H9 (cell line): Measurements from ENCODE around the gene INTS4. TPM values are rescaled to one million over a fixed set of nuclear protein-coding genes. Genes with fewer than 3 reads are reported as not detected.

Source experiments
- DNase-seq: peaks from one replicate; pipeline ENCODE4 v3.0.0-alpha.2; 2017
- H2AFZ ChIP-seq: one replicate; pipeline ENCODE4 v1.6.1; 2013; ENCODE audit warnings: mild to moderate bottlenecking, low read length, control low read depth, moderate library complexity
- H2AK5ac ChIP-seq: 2 replicates; pipeline ENCODE4 v1.6.1; 2013; ENCODE audit warnings: low read length, control low read depth, mixed read lengths; ENCODE audit not compliant: insufficient read length
- H2BK120ac ChIP-seq: one replicate; pipeline ENCODE4 v1.6.1; 2013; ENCODE audit warnings: low read depth, mild to moderate bottlenecking, low read length, control low read depth, inconsistent platforms; ENCODE audit not compliant: poor library complexity, severe bottlenecking
- H2BK12ac ChIP-seq: 2 replicates; pipeline ENCODE4 v1.6.1; 2013; ENCODE audit warnings: low read length, control low read depth, mixed read lengths, low read depth; ENCODE audit not compliant: insufficient read length
- H2BK15ac ChIP-seq: 2 replicates; pipeline ENCODE4 v1.6.1; 2013; ENCODE audit warnings: low read depth, low read length, control low read depth
- H2BK20ac ChIP-seq: one replicate; pipeline ENCODE4 v1.6.1; 2013; ENCODE audit warnings: low read depth, mild to moderate bottlenecking, low read length, control low read depth, inconsistent platforms; ENCODE audit not compliant: poor library complexity, severe bottlenecking
- H2BK5ac ChIP-seq: 2 replicates; pipeline ENCODE4 v1.6.1; 2013; ENCODE audit warnings: low read length, control low read depth, mixed read lengths; ENCODE audit not compliant: insufficient read length
- H3K14ac ChIP-seq: 2 replicates; pipeline ENCODE4 v1.6.1; 2013; ENCODE audit warnings: low read length, control low read depth; ENCODE audit not compliant: insufficient read depth
- H3K18ac ChIP-seq: 2 replicates; pipeline ENCODE4 v1.6.1; 2013; ENCODE audit warnings: low read depth, mild to moderate bottlenecking, mixed read lengths, low read length, control low read depth; ENCODE audit not compliant: insufficient read length
- H3K23ac ChIP-seq: 2 replicates; pipeline ENCODE4 v1.6.1; 2013; ENCODE audit warnings: low read length, control low read depth, mixed read lengths, low read depth; ENCODE audit not compliant: insufficient read length
- H3K23me2 ChIP-seq: 2 replicates; pipeline ENCODE4 v1.6.1; 2013; ENCODE audit warnings: low read depth, mild to moderate bottlenecking, mixed read lengths, low read length, control low read depth; ENCODE audit not compliant: insufficient read length, poor library complexity, severe bottlenecking
- H3K27ac ChIP-seq: 2 replicates; pipeline ENCODE4 v1.5.1; 2013; ENCODE audit warnings: low read length, control low read depth, mixed read lengths, low read depth; ENCODE audit not compliant: insufficient read length
- H3K27me3 ChIP-seq: 2 replicates; pipeline ENCODE4 v1.6.1; 2013; ENCODE audit warnings: low read length, control low read depth, inconsistent platforms; ENCODE audit not compliant: insufficient read depth
- H3K4ac ChIP-seq: 2 replicates; pipeline ENCODE4 v1.6.1; 2013; ENCODE audit warnings: low read depth, mild to moderate bottlenecking, control low read depth, inconsistent platforms, low read length, moderate library complexity
- H3K4me1 ChIP-seq: 2 replicates; pipeline ENCODE4 v1.6.1; 2013; ENCODE audit warnings: low read length, control low read depth, inconsistent platforms; ENCODE audit not compliant: insufficient read depth
- H3K4me2 ChIP-seq: 2 replicates; pipeline ENCODE4 v1.6.1; 2013; ENCODE audit warnings: low read length, control low read depth, mixed read lengths; ENCODE audit not compliant: insufficient read length, insufficient read depth
- H3K56ac ChIP-seq: 2 replicates; pipeline ENCODE4 v1.6.1; 2013; ENCODE audit warnings: low read depth, mild to moderate bottlenecking, mixed read lengths, low read length, control low read depth; ENCODE audit not compliant: insufficient read length
- H3K79me1 ChIP-seq: 2 replicates; pipeline ENCODE4 v1.6.1; 2013; ENCODE audit warnings: low read depth, mild to moderate bottlenecking, moderate library complexity, low read length, control low read depth, inconsistent platforms; ENCODE audit not compliant: insufficient read depth, poor library complexity, severe bottlenecking
- H3K79me2 ChIP-seq: 2 replicates; pipeline ENCODE4 v1.6.1; 2013; ENCODE audit warnings: low read length, control low read depth, inconsistent platforms; ENCODE audit not compliant: insufficient read depth
- H3K9ac ChIP-seq: 2 replicates; pipeline ENCODE4 v1.6.1; 2013; ENCODE audit warnings: low read length, control low read depth, mixed read lengths; ENCODE audit not compliant: insufficient read length; ENCODE audit errors: extremely low read depth
- H3K9me3 ChIP-seq: one replicate; pipeline ENCODE4 v1.6.1; 2013; ENCODE audit warnings: low read depth, low read length, inconsistent platforms; ENCODE audit not compliant: control insufficient read depth
- H3T11ph ChIP-seq: one replicate; pipeline ENCODE4 v1.6.1; 2013; ENCODE audit warnings: mild to moderate bottlenecking, low read length, control low read depth, inconsistent platforms
- H4K20me1 ChIP-seq: one replicate; pipeline ENCODE4 v1.6.1; 2013; ENCODE audit not compliant: control insufficient read depth, insufficient read length, insufficient read depth
- H4K5ac ChIP-seq: 2 replicates; pipeline ENCODE4 v1.6.1; 2013; ENCODE audit warnings: low read depth, mild to moderate bottlenecking, mixed read lengths, low read length, control low read depth; ENCODE audit not compliant: insufficient read length
- H4K8ac ChIP-seq: replicated peaks from 2 replicates; pipeline ENCODE4 v1.6.1; 2013; ENCODE audit warnings: low read length, control low read depth, mixed read lengths, low read depth; ENCODE audit not compliant: insufficient read length
- H4K91ac ChIP-seq: 2 replicates; pipeline ENCODE4 v1.6.1; 2013; ENCODE audit warnings: low read depth, mild to moderate bottlenecking, moderate library complexity, mixed read lengths, low read length, control low read depth; ENCODE audit not compliant: insufficient read length
- H3K27ac Mint-ChIP-seq, 3 experiments: 2 replicates in 2 of 3; 3 replicates in 1 of 3; pipeline ENCODE4 v1.8.0; 2020 to 2021; ENCODE audit warnings: mixed read lengths in 3 of 3, mild to moderate bottlenecking in 1 of 3, moderate library complexity in 1 of 3
- H3K27me3 Mint-ChIP-seq: 2 replicates; pipeline ENCODE4 v1.8.0; 2021; ENCODE audit warnings: low read depth, mild to moderate bottlenecking, moderate library complexity, mixed read lengths
- H3K36me3 Mint-ChIP-seq, 3 experiments: 2 replicates in 2 of 3; 3 replicates in 1 of 3; pipeline ENCODE4 v1.8.0; 2020 to 2021; ENCODE audit warnings: low read depth in 3 of 3, mixed read lengths in 3 of 3; ENCODE audit not compliant: insufficient read depth in 1 of 3
- H3K4me1 Mint-ChIP-seq, 2 experiments: 2 replicates each; pipeline ENCODE4 v1.8.0; 2020; ENCODE audit warnings: mixed read lengths in 2 of 2
- H3K4me3 Mint-ChIP-seq, 2 experiments: 2 replicates in 1 of 2; 3 replicates in 1 of 2; pipeline ENCODE4 v1.8.0; 2020 to 2021; ENCODE audit warnings: mild to moderate bottlenecking in 2 of 2, mixed read lengths in 2 of 2, moderate library complexity in 1 of 2
- H3K9me3 Mint-ChIP-seq, 2 experiments: 2 replicates in 1 of 2; 3 replicates in 1 of 2; pipeline ENCODE4 v1.8.0; 2020; ENCODE audit warnings: mild to moderate bottlenecking in 2 of 2, mixed read lengths in 2 of 2, moderate library complexity in 1 of 2
- CTCF ChIP-seq: fragments of 200-600 bp; sonication (generic); conservative IDR thresholded peaks from 3 replicates; pipeline ENCODE4 v1.8.0; 2021; ENCODE audit warnings: antibody characterized with exemption, mild to moderate bottlenecking
- WGBS: extraction: QIAGEN DNeasy Blood & Tissue Kit; methylation state at CpG from one replicate; pipeline ENCODE4 v1.1.7; 2013; ENCODE audit warnings: missing lambda C conversion rate, low lambda C conversion rate, mixed read lengths; ENCODE audit not compliant: insufficient read length; ENCODE audit errors: extremely low coverage; 5-methylcytosine and 5-hydroxymethylcytosine counted together
- total RNA-seq: library from RNA; stranded (reverse); gene quantifications from 2 replicates; pipeline ENCODE4 v1.2.1, GENCODE V29; 2021

Gene INTS4
- total RNA-seq, 1 experiment from 2014 or later = 38.6 TPM

- H3K27ac ChIP-seq = no peak overlapping the region
Measured at GRCh38 chr11:77909277-77909676, 85.2 kb downstream of the INTS4 start.

More at GRCh38 chr11:77909277-77909676, 85.2 kb downstream of the INTS4 start:
- Mint-ChIP-seq H3K27ac (no peak overlapping the region), H3K4me1 (no peaks in the 10 kb centered on the region), H3K9me3 (no peaks in the 10 kb centered on the region), H3K27me3 (no peaks in the 10 kb centered on the region), H3K4me3 (no peak overlapping the region), H3K36me3 (peaks cover 0 to 20% (median 4%) of the 10 kb centered on the region in 3 experiments; a peak in 3 of 7 replicates)
- H3K9me3 ChIP-seq = no peaks in the 10 kb centered on the region
- H2BK12ac ChIP-seq = no peak overlapping the region
- no peak overlapping the region for H3K23ac ChIP-seq
- no peak overlapping the region for H4K5ac ChIP-seq
- DNase-seq = no peak
- no peak overlapping the region for H3K14ac ChIP-seq
- no peak overlapping the region for H4K91ac ChIP-seq
- H3K4me2 ChIP-seq = no peak overlapping the region
- H3K79me1 ChIP-seq = no peaks in the 10 kb centered on the region
- H2AK5ac ChIP-seq = no peak overlapping the region
- H3K79me2 ChIP-seq = no peaks in the 10 kb centered on the region
- H3K9ac ChIP-seq = no peak overlapping the region
- no peaks in the 10 kb centered on the region for H3K4me1 ChIP-seq
- no peak for TF ChIP-seq CTCF
- no peak overlapping the region for H2BK120ac ChIP-seq
- WGBS = no CpG with 5 or more reads among the region's 2 CpGs
- no peak overlapping the region for H3T11ph ChIP-seq
- H3K56ac ChIP-seq = no peak overlapping the region
- H2BK20ac ChIP-seq = no peak overlapping the region
- no peak overlapping the region for H2BK15ac ChIP-seq
- H2AFZ ChIP-seq = no peak overlapping the region
- H3K4ac ChIP-seq = no peak overlapping the region
- no peaks in the 10 kb centered on the region for H3K23me2 ChIP-seq
- no peaks in the 10 kb centered on the region for H4K20me1 ChIP-seq
- no peaks in the 10 kb centered on the region for H3K27me3 ChIP-seq
- no peak overlapping the region for H2BK5ac ChIP-seq
- H4K8ac ChIP-seq = no peak overlapping the region
- no peak overlapping the region for H3K18ac ChIP-seq
